ENCODE measurements around the gene NCOA1. TPM values are rescaled to one million over a fixed set of nuclear protein-coding genes. Genes with fewer than 3 reads are reported as not detected.

NCOA1 gene
- total RNA-seq, 1 experiment from 2014 or later, result 37.1 TPM

GRCh38 chr2:24538720-24539119, 47.7 kb downstream of the NCOA1 start:
- Histone ChIP-seq H3K4me3 (ENCODE audit: low read depth, low read length) (no peak overlapping the region), H3K27me3 (replicated peaks; ENCODE audit: control insufficient read depth, insufficient read depth, low read length) (no peaks in the 10 kb centered on the region), H3K9me3 (peaks cover 6% of the 10 kb centered on the region; the same call in 1 of the 2 replicates), H3K4me1 (no peaks in the 10 kb centered on the region), H3K36me3 (ENCODE audit: control insufficient read depth, insufficient read depth, low read length) (no peaks in the 10 kb centered on the region)
- BruUV-seq (replicated peaks), result no TSS peak
- no peak for TF ChIP-seq CTCF (IDR thresholded peaks at IDR 0.05; ENCODE audit: insufficient read depth in 1 of 2, low read depth in 1 of 2, low read length in 1 of 2, severe bottlenecking in 1 of 2, unreplicated experiment in 1 of 2)
- no peak overlapping the region for H3K4me3 Mint-ChIP-seq (ENCODE audit: unreplicated experiment)
- no peaks in the 10 kb centered on the region for H3K27me3 Mint-ChIP-seq (ENCODE audit: insufficient read depth, unreplicated experiment)
- POLR2A ChIA-PET, result no interaction called here
- H3K4me1 Mint-ChIP-seq (ENCODE audit: low read depth, unreplicated experiment), result peaks cover 7% of the 10 kb centered on the region
- peaks cover 52% of the 10 kb centered on the region for H3K9me3 Mint-ChIP-seq (ENCODE audit: unreplicated experiment)
- CTCF ChIA-PET, result no interaction called here
- no peak for DNase-seq
- no peaks in the 10 kb centered on the region for H3K36me3 Mint-ChIP-seq (ENCODE audit: insufficient read depth, unreplicated experiment)
- intact Hi-C loops (cut with micrococcal nuclease; ENCODE audit: unreplicated experiment), result no loop called here
- no peak overlapping the region for H3K27ac Mint-ChIP-seq (ENCODE audit: unreplicated experiment)

- no peak overlapping the region for H3K4me3 ChIP-seq (ENCODE audit: low read depth, low read length)
- BruUV-seq (replicated peaks), result no TSS peak
- Mint-ChIP-seq H3K27ac (ENCODE audit: unreplicated experiment) (no peak overlapping the region), H3K4me1 (ENCODE audit: low read depth, unreplicated experiment) (peaks cover 4% of the 10 kb centered on the region), H3K4me3 (ENCODE audit: unreplicated experiment) (no peak overlapping the region), H3K36me3 (ENCODE audit: insufficient read depth, unreplicated experiment) (no peaks in the 10 kb centered on the region), H3K9me3 (ENCODE audit: unreplicated experiment) (peaks cover 55% of the 10 kb centered on the region), H3K27me3 (ENCODE audit: insufficient read depth, unreplicated experiment) (no peaks in the 10 kb centered on the region)
- no peak for TF ChIP-seq CTCF (IDR thresholded peaks at IDR 0.05; ENCODE audit: insufficient read depth in 1 of 2, low read depth in 1 of 2, low read length in 1 of 2, severe bottlenecking in 1 of 2, unreplicated experiment in 1 of 2)
- no peaks in the 10 kb centered on the region for H3K4me1 ChIP-seq
- no peaks in the 10 kb centered on the region for H3K27me3 ChIP-seq (replicated peaks; ENCODE audit: control insufficient read depth, insufficient read depth, low read length)
- ChIA-PET POLR2A (no interaction called here), CTCF (no interaction called here)
- H3K36me3 ChIP-seq (ENCODE audit: control insufficient read depth, insufficient read depth, low read length), result no peaks in the 10 kb centered on the region
- DNase-seq, result no peak
- peaks cover 6% of the 10 kb centered on the region; the same call in 1 of the 2 replicates for H3K9me3 ChIP-seq
- intact Hi-C loops (cut with micrococcal nuclease; ENCODE audit: unreplicated experiment), result no loop called here
Measured at GRCh38 chr2:24539258-24539657, 48.2 kb downstream of the NCOA1 start.

GRCh38 chr2:24540011-24540477, 49.0 kb downstream of the NCOA1 start:
- no peaks in the 10 kb centered on the region for H3K36me3 Mint-ChIP-seq (ENCODE audit: insufficient read depth, unreplicated experiment)
- H3K27me3 ChIP-seq (replicated peaks; ENCODE audit: control insufficient read depth, insufficient read depth, low read length), result no peaks in the 10 kb centered on the region
- CTCF ChIA-PET, result no interaction called here
- no peak overlapping the region for H3K27ac Mint-ChIP-seq (ENCODE audit: unreplicated experiment)
- no peaks in the 10 kb centered on the region for H3K36me3 ChIP-seq (ENCODE audit: control insufficient read depth, insufficient read depth, low read length)
- no peak overlapping the region for H3K4me3 ChIP-seq (ENCODE audit: low read depth, low read length)
- peaks cover 6% of the 10 kb centered on the region; the same call in 1 of the 2 replicates for H3K9me3 ChIP-seq
- intact Hi-C loops (cut with micrococcal nuclease; ENCODE audit: unreplicated experiment), result loop anchor here (10.0 kb wide), 1 partner anchor 115 kb away; no protein-coding TSS in a partner anchor
- no peak for TF ChIP-seq CTCF (IDR thresholded peaks at IDR 0.05; ENCODE audit: insufficient read depth in 1 of 2, low read depth in 1 of 2, low read length in 1 of 2, severe bottlenecking in 1 of 2, unreplicated experiment in 1 of 2)
- H3K4me3 Mint-ChIP-seq (ENCODE audit: unreplicated experiment), result no peak overlapping the region
- H3K4me1 ChIP-seq, result no peaks in the 10 kb centered on the region
- no peaks in the 10 kb centered on the region for H3K27me3 Mint-ChIP-seq (ENCODE audit: insufficient read depth, unreplicated experiment)
- H3K4me1 Mint-ChIP-seq (ENCODE audit: low read depth, unreplicated experiment), result no peaks in the 10 kb centered on the region
- no peak for DNase-seq
- peaks cover 54% of the 10 kb centered on the region for H3K9me3 Mint-ChIP-seq (ENCODE audit: unreplicated experiment)
- POLR2A ChIA-PET, result no interaction called here
- no TSS peak for BruUV-seq (replicated peaks)

Data from Caco-2 (cell line).